Heart right ventricle (tissue), 16 donors: ENCODE measurements around the gene RIN3. TPM values are rescaled to one million over a fixed set of nuclear protein-coding genes. Genes with fewer than 3 reads are reported as not detected.

Source experiments
- ATAC-seq, 8 donors: fragments of 200-7000 bp; cut with Tn5 transposase; one replicate each; pipeline ENCODE4 v1.9.1; 2020; ENCODE audit warnings: mild to moderate bottlenecking in 8 of 8, moderate library complexity in 8 of 8, moderate number of reproducible peaks in 1 of 8
- DNase-seq, 2 donors: peaks; one replicate each; pipeline ENCODE4 v3.0.0-alpha.2; 2020
- H3K27ac ChIP-seq, 10 donors: fragments of 200-600 bp; sonication (generic) in 2 of 10; one replicate each; pipeline versions ENCODE4 v1.5.0 to v1.8.0; 2020 to 2022; ENCODE audit warnings: mild to moderate bottlenecking in 3 of 10
- H3K27me3 ChIP-seq, 7 donors: fragments of 200-600 bp; one replicate each; pipeline ENCODE4 v1.8.0; 2021 to 2022; ENCODE audit warnings: mild to moderate bottlenecking in 2 of 7
- H3K36me3 ChIP-seq, 9 donors: fragments of 200-600 bp; sonication (generic) in 1 of 9; one replicate each; pipeline versions ENCODE4 v1.5.0 to v1.8.0; 2020 to 2022; ENCODE audit warnings: mild to moderate bottlenecking in 2 of 9
- H3K4me1 ChIP-seq, 9 donors: fragments of 200-600 bp; sonication (generic) in 1 of 9; one replicate each; pipeline versions ENCODE4 v1.5.0 to v1.8.0; 2020 to 2022; ENCODE audit warnings: mild to moderate bottlenecking in 4 of 9
- H3K4me3 ChIP-seq, 10 donors: fragments of 200-600 bp; sonication (generic) in 2 of 10; one replicate each; pipeline versions ENCODE4 v1.5.0 to v1.8.0; 2020 to 2022; ENCODE audit warnings: mild to moderate bottlenecking in 7 of 10, moderate library complexity in 2 of 10
- H3K9me3 ChIP-seq, 11 donors: fragments of 200-600 bp in 10 of 11; sonication (generic) in 2 of 11; one replicate each; pipeline versions ENCODE4 v1.5.0 to v1.8.0; 2013 to 2022; ENCODE audit warnings: mild to moderate bottlenecking in 2 of 11, control low read depth in 1 of 11, moderate library complexity in 1 of 11
- CTCF ChIP-seq, 9 donors: fragments of 200-600 bp; sonication (generic) in 2 of 9; IDR thresholded peaks; one replicate each; pipeline versions ENCODE4 v1.5.0 to v1.8.0; 2021 to 2022; ENCODE audit warnings: antibody characterized with exemption in 9 of 9, mild to moderate bottlenecking in 5 of 9, moderate library complexity in 1 of 9
- WGBS, 2 donors: extraction: QIAGEN DNeasy Blood & Tissue Kit; methylation state at CpG; one replicate each; pipeline ENCODE4 v1.1.7; 2013; ENCODE audit warnings: inconsistent platforms in 1 of 2; 5-methylcytosine and 5-hydroxymethylcytosine counted together
- intact Hi-C, 10 donors: fragments of 100-400 bp; cut with DNase I; formaldehyde crosslinking; loops; one replicate each; pipeline versions ENCODE4 v1.11.1 to v1.14.2; 2022
- polyA plus RNA-seq, 2 donors: library from polyadenylated mRNA; stranded (reverse); fragments of 200-250 nt; gene quantifications; one replicate each; pipeline ENCODE4 v1.2.3, GENCODE V29; 2013
- total RNA-seq, 10 donors: library from RNA; stranded (reverse); fragmentation: NEBNext Ultra II Directional in 3 of 10; extraction: Animal tissue kit (Norgen Biotek cat#: 25700) in 3 of 10; gene quantifications; one replicate each; pipeline versions ENCODE4 v1.2.1 to v1.2.4, GENCODE V29; 2021 to 2023
- donor health status: Arrhythmogenic right ventricular cardiomyopathy.
- donor health status: ischemic (EF 13 %, LVEDD 7.1; RV severe dilation, severe dysfunction).
- donor health status: healthy with polysubstance abuse.
- donor health status: DM: no; HTN: yes; CAD: no.
- donor health status: DM: no; HTN: no; CAD: no.
- donor health status: ischemic (EF 25% LVEDD 6.9; RV normal size, moderate dysfunction).
- donor health status: ischemic (EF 25% LVEDD 5.7; RV mildly dilated, moderate dysfunction).
- donor health status: healthy.
- donor health status: DM: yes; HTN: yes; CAD: no.
- donor health status: Ischemic cardiomyopathy.
- donor health status: ischemic (EF 35%, LVEDD 5.7; RV mildly dilated, moderate dysfunction).
- donor health status: nonischemic (EF 11% LVEDD 7.7; RV severe dilation, severe dysfunction).
- donor health status: DM: yes; HTN: yes; CAD: no.
- donor health status: PGD.
- donor health status: ischemic (EF 29% LVEDD 5.4; RV normal size, mild dysfunction).
- donor health status: nonischemic (EF 23%, LVEDD 6.1; RV moderate dilation, normal function).

Gene RIN3
- total and polyA plus RNA-seq, 12 donors: 7.2 to 24.0 (median 12.2) TPM

GRCh38 chr14:92539419-92539818 lies 25.8 kb downstream of the RIN3 start:
- no peaks in the 10 kb centered on the region for H3K27me3 ChIP-seq
- H3K36me3 ChIP-seq: no peaks in the 10 kb centered on the region
- TF ChIP-seq CTCF (IDR thresholded peaks at IDR 0.05): no peak
- intact Hi-C loops: no loop called here
- peak overlapping the region in 1 of 10 donors; percentile 13 for H3K4me3 ChIP-seq
- peaks cover 12 to 58% (median 48%) of the 10 kb centered on the region in 9 donors for H3K4me1 ChIP-seq
- H3K27ac ChIP-seq: peak overlapping the region; percentile 82 to 94 (median 86)
- DNase-seq (no peak), ATAC-seq (no peak)
- H3K9me3 ChIP-seq: no peaks in the 10 kb centered on the region
- 91 to 92% methylated on average over 3 of the region's 3 CpGs for WGBS, 2 donors

- no peaks in the 10 kb centered on the region for H3K27me3 ChIP-seq
- no peak for TF ChIP-seq CTCF (IDR thresholded peaks at IDR 0.05)
- H3K4me3 ChIP-seq: peak overlapping the region in 3 of 10 donors; percentile 1 to 14 (median 13)
- H3K9me3 ChIP-seq: no peaks in the 10 kb centered on the region
- intact Hi-C loops: loop anchor here in 5 of 10 donors (1.0 to 10.0 kb wide), 6 partner anchors 9 to 83 kb away; partner anchors contain the start of gene RIN3 (in 1 of the 5)
- H3K4me1 ChIP-seq: peaks cover 12 to 57% (median 48%) of the 10 kb centered on the region in 9 donors
- H3K27ac ChIP-seq: peak overlapping the region; percentile 82 to 94 (median 86)
- WGBS, 2 donors: 54 to 67% methylated on average over 12 of the region's 12 CpGs
- ATAC-seq (peak; percentile 38 to 78 (median 59)), DNase-seq (peak; percentile 34 to 45)
- no peaks in the 10 kb centered on the region for H3K36me3 ChIP-seq
Measured at GRCh38 chr14:92539875-92540274, 26.3 kb downstream of the RIN3 start.

GRCh38 chr14:92540472-92541048 lies 27.0 kb downstream of the RIN3 start:
- DNase-seq (peak; percentile 89 to 94), ATAC-seq (peak; percentile 93 to 97 (median 96))
- no peaks in the 10 kb centered on the region for H3K36me3 ChIP-seq
- intact Hi-C loops: loop anchor here in 5 of 10 donors (1.0 to 10.0 kb wide), 6 partner anchors 9 to 83 kb away; partner anchors contain the start of gene RIN3 (in 1 of the 5)
- peaks cover 9 to 51% (median 41%) of the 10 kb centered on the region in 9 donors for H3K4me1 ChIP-seq
- TF ChIP-seq CTCF (IDR thresholded peaks at IDR 0.05): no peak
- peak overlapping the region; percentile 82 to 94 (median 86) for H3K27ac ChIP-seq
- 10 to 27% methylated on average over 6 of the region's 6 CpGs for WGBS, 2 donors
- H3K27me3 ChIP-seq: no peaks in the 10 kb centered on the region
- peak overlapping the region in 3 of 10 donors; percentile 1 to 14 (median 13) for H3K4me3 ChIP-seq
- no peaks in the 10 kb centered on the region for H3K9me3 ChIP-seq

- ATAC-seq (no peak), DNase-seq (no peak)
- no peaks in the 10 kb centered on the region for H3K27me3 ChIP-seq
- no peak overlapping the region for H3K4me3 ChIP-seq
- H3K36me3 ChIP-seq: no peaks in the 10 kb centered on the region
- peaks cover 9 to 41% (median 32%) of the 10 kb centered on the region in 9 donors for H3K4me1 ChIP-seq
- peak overlapping the region in 1 of 10 donors; percentile 17 for H3K27ac ChIP-seq
- intact Hi-C loops: loop anchor here in 2 of 10 donors (5.0 to 10.0 kb wide), 2 partner anchors 78 to 86 kb away; no protein-coding TSS in a partner anchor
- TF ChIP-seq CTCF (IDR thresholded peaks at IDR 0.05): no peak
- WGBS, 2 donors: 60 to 71% methylated on average over 8 of the region's 8 CpGs
- peaks cover 0 to 8% (median 0%) of the 10 kb centered on the region in 11 donors for H3K9me3 ChIP-seq
Measured at GRCh38 chr14:92542766-92543554, 29.4 kb downstream of the RIN3 start.
